ENCODE measurements around the gene USF1. TPM values are rescaled to one million over a fixed set of nuclear protein-coding genes. Genes with fewer than 3 reads are reported as not detected.
A peak's percentile ranks its signal among the peaks of the same experiment; 100 is the strongest.

The USF1 gene
- total RNA-seq, 6 experiments from 2014 or later = 25.5 to 34.3 (median 28.1) TPM

DNA sequence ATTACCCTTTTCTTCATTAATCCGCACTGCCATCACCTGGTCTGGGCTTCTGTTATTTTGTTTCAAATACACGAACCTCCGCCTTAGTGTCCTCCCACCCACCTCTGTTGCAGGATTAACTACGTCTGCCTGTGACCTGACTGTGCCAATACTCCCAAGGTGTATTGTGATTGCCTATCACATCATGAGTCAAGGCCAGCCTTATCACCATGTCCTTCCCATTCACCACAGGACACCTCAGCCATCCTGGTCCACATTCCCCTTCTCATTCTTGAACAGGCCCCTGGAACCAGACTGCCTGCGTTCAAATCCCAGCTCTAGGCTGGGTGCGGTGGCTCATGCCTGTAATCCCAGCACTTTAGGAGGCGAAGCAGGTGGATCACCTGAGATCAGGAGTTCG, 39.2 kb downstream of the USF1 start:
- ATAC-seq (no peak), DNase-seq (no peak)
- intact Hi-C loops (cut with DNase I) = no loop called here
- Histone ChIP-seq H3K4me3 (no peak overlapping the region), H3K9me3 (no peaks in the 10 kb centered on the region), H3K4me1 (peaks cover 0 to 24% (median 5%) of the 10 kb centered on the region in 4 donors), H3K27me3 (no peaks in the 10 kb centered on the region), H3K27ac (no peak overlapping the region), H3K36me3 (peaks cover 0 to under 1% (median 0%) of the 10 kb centered on the region in 4 donors)
- TF ChIP-seq, protein P1, sequence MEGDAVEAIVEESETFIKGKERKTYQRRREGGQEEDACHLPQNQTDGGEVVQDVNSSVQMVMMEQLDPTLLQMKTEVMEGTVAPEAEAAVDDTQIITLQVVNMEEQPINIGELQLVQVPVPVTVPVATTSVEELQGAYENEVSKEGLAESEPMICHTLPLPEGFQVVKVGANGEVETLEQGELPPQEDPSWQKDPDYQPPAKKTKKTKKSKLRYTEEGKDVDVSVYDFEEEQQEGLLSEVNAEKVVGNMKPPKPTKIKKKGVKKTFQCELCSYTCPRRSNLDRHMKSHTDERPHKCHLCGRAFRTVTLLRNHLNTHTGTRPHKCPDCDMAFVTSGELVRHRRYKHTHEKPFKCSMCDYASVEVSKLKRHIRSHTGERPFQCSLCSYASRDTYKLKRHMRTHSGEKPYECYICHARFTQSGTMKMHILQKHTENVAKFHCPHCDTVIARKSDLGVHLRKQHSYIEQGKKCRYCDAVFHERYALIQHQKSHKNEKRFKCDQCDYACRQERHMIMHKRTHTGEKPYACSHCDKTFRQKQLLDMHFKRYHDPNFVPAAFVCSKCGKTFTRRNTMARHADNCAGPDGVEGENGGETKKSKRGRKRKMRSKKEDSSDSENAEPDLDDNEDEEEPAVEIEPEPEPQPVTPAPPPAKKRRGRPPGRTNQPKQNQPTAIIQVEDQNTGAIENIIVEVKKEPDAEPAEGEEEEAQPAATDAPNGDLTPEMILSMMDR (IDR thresholded peaks at IDR 0.05) = no peak
- TF ChIP-seq POLR2A (IDR thresholded peaks at IDR 0.05) = no peak
- WGBS (ENCODE audit: insufficient coverage, low coverage, low lambda C conversion rate, missing lambda C conversion rate) = 92% methylated on average over 8 of the region's 8 CpGs

DNA sequence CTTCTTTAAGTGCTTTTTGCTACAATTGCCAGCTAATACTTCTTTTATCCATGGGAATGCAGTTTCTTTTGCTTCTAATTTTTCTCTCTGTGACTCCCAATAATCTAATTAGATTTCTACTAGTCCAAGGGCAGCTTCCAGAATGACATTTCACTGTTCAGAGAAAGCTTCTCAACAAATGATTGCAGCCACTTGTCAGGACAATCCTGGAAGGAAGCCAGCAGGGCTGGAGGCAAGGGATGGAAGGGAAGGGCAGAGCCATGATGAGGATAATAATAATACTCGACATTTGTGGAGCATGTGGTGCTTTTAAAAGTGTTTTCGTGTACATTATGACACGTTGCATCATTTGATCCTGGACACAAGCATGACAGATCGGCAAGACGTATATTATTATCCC, 44.3 kb downstream of the USF1 start:
- Histone ChIP-seq H3K27me3 (no peaks in the 10 kb centered on the region), H3K27ac (no peak overlapping the region), H3K4me3 (no peak overlapping the region), H3K36me3 (peaks cover 0 to 33% (median 15%) of the 10 kb centered on the region in 4 donors), H3K9me3 (no peaks in the 10 kb centered on the region), H3K4me1 (peaks cover 0 to 13% (median 2%) of the 10 kb centered on the region in 4 donors)
- WGBS (ENCODE audit: insufficient coverage, low coverage, low lambda C conversion rate, missing lambda C conversion rate) = 75% methylated on average over 5 of the region's 5 CpGs
- intact Hi-C loops (cut with DNase I) = no loop called here
- TF ChIP-seq, protein P1 (IDR thresholded peaks at IDR 0.05) = no peak
- no peak for TF ChIP-seq POLR2A (IDR thresholded peaks at IDR 0.05)
- ATAC-seq = no peak
- DNase-seq = no peak

DNA sequence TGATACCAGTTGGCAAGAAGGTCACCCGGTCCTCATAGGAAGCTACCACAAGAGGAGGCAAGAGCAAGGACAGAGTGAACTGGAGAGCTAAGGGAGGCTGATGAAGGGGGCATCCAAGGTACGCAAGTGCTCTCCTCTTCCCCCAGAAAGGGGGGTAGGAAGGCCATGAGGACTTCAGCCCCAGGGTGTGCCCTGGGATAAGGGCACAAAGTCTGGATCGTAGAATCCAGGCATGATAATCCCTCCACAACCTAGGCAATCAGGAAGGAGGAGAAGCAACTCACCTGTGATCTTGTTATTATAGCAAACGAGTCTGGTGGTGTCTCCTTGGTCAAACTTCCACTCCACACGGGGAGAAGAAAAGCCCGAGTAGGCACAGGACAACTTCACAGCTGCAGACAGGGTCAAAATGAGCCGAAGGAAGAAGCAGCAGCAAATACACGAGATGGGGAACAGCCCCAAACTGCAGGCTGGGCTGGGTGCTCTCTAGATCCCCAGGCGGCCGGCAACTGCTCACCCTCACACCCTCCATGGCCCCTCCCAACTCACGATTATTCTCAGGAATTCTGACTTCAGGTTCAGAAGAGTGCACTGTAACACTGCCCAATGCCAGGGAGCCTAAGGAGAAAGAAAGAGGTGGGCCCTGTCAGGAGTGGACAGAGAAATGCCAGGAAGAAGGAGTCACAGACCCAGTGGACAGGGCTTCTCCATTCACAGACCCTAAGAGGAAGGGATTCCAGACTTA, 44.9 kb downstream of the USF1 start:
- WGBS (ENCODE audit: insufficient coverage, low coverage, low lambda C conversion rate, missing lambda C conversion rate) = 50% methylated on average over 2 of the region's 11 CpGs
- no peak for ATAC-seq
- Histone ChIP-seq H3K27ac (no peak overlapping the region), H3K4me3 (no peak overlapping the region), H3K27me3 (no peaks in the 10 kb centered on the region), H3K9me3 (no peaks in the 10 kb centered on the region), H3K36me3 (peaks cover 0 to 33% (median 15%) of the 10 kb centered on the region in 4 donors), H3K4me1 (peaks cover 0 to 13% (median 2%) of the 10 kb centered on the region in 4 donors)
- TF ChIP-seq, protein P1 (IDR thresholded peaks at IDR 0.05) = no peak
- TF ChIP-seq POLR2A (IDR thresholded peaks at IDR 0.05) = no peak
- DNase-seq = no peak
- intact Hi-C loops (cut with DNase I) = no loop called here

DNA sequence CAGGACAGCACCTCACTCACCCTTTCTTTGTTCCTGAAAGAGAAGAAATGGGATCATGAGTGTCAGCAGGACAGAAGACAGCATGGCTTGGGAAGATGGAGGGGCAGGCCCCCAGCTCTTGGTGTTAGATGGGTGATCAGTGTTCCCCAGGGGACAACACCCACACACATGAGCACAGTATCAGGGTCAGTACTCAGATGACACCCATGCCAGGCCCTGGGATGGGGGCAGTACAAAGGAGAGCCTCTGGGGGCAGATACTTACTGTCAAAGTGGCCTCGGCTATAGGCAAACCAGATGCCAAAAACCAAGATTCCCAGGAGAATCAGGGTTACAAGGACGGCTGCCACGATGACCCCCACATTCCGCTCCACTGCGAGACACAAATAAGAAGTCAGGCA, 46.4 kb downstream of the USF1 start:
- Histone ChIP-seq H3K4me1 (peaks cover 0 to 13% (median 2%) of the 10 kb centered on the region in 4 donors), H3K4me3 (no peak overlapping the region), H3K27me3 (no peaks in the 10 kb centered on the region), H3K36me3 (peaks cover 0 to 33% (median 15%) of the 10 kb centered on the region in 4 donors), H3K9me3 (no peaks in the 10 kb centered on the region), H3K27ac (no peak overlapping the region)
- DNase-seq = peak in 1 of 3 donors; percentile 35
- intact Hi-C loops (cut with DNase I) = loop anchor here in 1 of 2 donors (10.0 kb wide), 1 partner anchor 45 kb away; the partner anchor contains the start of gene USF1
- TF ChIP-seq, protein P1 (IDR thresholded peaks at IDR 0.05) = no peak
- no peak for TF ChIP-seq POLR2A (IDR thresholded peaks at IDR 0.05)
- 96% methylated on average over 4 of the region's 5 CpGs for WGBS (ENCODE audit: insufficient coverage, low coverage, low lambda C conversion rate, missing lambda C conversion rate)
- no peak for ATAC-seq

Data from right lobe of liver (tissue), 6 donors.